Astrocyte (in vitro differentiated cells and primary cell): ENCODE results near the gene FXR1. TPM values are rescaled to one million over a fixed set of nuclear protein-coding genes. Genes with fewer than 3 reads are reported as not detected.

ENCODE experiments used
- DNase-seq: peaks from one replicate; pipeline ENCODE4 v3.0.0-alpha.2; 2010; ENCODE audit warnings: low read depth
- FAIRE-seq: peaks from 2 replicates; lab custom pipeline; 2011; peaks lifted over from hg19 to GRCh38; lab: Jason Lieb, UNC
- H2AFZ ChIP-seq: 2 replicates; pipeline ENCODE4 v1.6.0; 2012; ENCODE audit warnings: low read depth, low read length, inconsistent platforms
- H3K27ac ChIP-seq: 2 replicates; pipeline ENCODE4 v1.5.1; 2011; ENCODE audit warnings: low read depth, low read length, inconsistent platforms
- H3K27me3 ChIP-seq: 2 replicates; pipeline ENCODE4 v1.6.0; 2011; ENCODE audit warnings: low read length, inconsistent platforms; ENCODE audit not compliant: insufficient read depth
- H3K36me3 ChIP-seq: 2 replicates; pipeline ENCODE4 v1.5.1; 2011; ENCODE audit warnings: low read length, inconsistent platforms; ENCODE audit not compliant: insufficient read depth
- H3K4me1 ChIP-seq: 2 replicates; pipeline ENCODE4 v1.5.1; 2011; ENCODE audit warnings: low read length, inconsistent platforms; ENCODE audit not compliant: insufficient read depth
- H3K4me2 ChIP-seq: 2 replicates; pipeline ENCODE4 v1.6.0; 2012; ENCODE audit warnings: low read length, inconsistent platforms
- H3K4me3 ChIP-seq: 2 replicates; pipeline ENCODE4 v1.5.1; 2011; ENCODE audit warnings: low read depth, mild to moderate bottlenecking, low read length, inconsistent platforms; ENCODE audit not compliant: insufficient read depth
- H3K79me2 ChIP-seq: 2 replicates; pipeline ENCODE4 v1.6.0; 2012; ENCODE audit warnings: mild to moderate bottlenecking, low read length, inconsistent platforms; ENCODE audit not compliant: insufficient read depth
- H3K9ac ChIP-seq: 2 replicates; pipeline ENCODE4 v1.6.0; 2012; ENCODE audit warnings: mild to moderate bottlenecking, low read length, inconsistent platforms
- H3K9me3 ChIP-seq: 2 replicates; pipeline ENCODE4 v1.5.1; 2012; ENCODE audit warnings: low read depth, mild to moderate bottlenecking, low read length, inconsistent platforms; ENCODE audit not compliant: insufficient read depth
- H4K20me1 ChIP-seq: 2 replicates; pipeline ENCODE4 v1.6.0; 2012; ENCODE audit warnings: low read length, inconsistent platforms; ENCODE audit not compliant: insufficient read depth
- H3K27ac Mint-ChIP-seq: one replicate; pipeline ENCODE4 v1.8.0; 2021; ENCODE audit warnings: mild to moderate bottlenecking, mixed read lengths; ENCODE audit not compliant: unreplicated experiment
- H3K27me3 Mint-ChIP-seq: one replicate; pipeline ENCODE4 v1.8.0; 2021; ENCODE audit warnings: low read depth, mixed read lengths; ENCODE audit not compliant: unreplicated experiment
- H3K36me3 Mint-ChIP-seq: one replicate; pipeline ENCODE4 v1.8.0; 2021; ENCODE audit warnings: low read depth, mixed read lengths; ENCODE audit not compliant: unreplicated experiment
- H3K4me1 Mint-ChIP-seq: one replicate; pipeline ENCODE4 v1.8.0; 2021; ENCODE audit warnings: low read depth, mixed read lengths; ENCODE audit not compliant: unreplicated experiment
- H3K4me3 Mint-ChIP-seq: one replicate; pipeline ENCODE4 v1.8.0; 2021; ENCODE audit warnings: mild to moderate bottlenecking, moderate library complexity, mixed read lengths; ENCODE audit not compliant: unreplicated experiment
- H3K9me3 Mint-ChIP-seq: one replicate; pipeline ENCODE4 v1.8.0; 2021; ENCODE audit warnings: mild to moderate bottlenecking, mixed read lengths; ENCODE audit not compliant: unreplicated experiment
- CTCF ChIP-seq: IDR thresholded peaks from 2 replicates; pipeline ENCODE4 v1.5.1; 2011; ENCODE audit warnings: low read depth, mild to moderate bottlenecking, inconsistent platforms, low read length, moderate library complexity; ENCODE audit not compliant: insufficient read depth
- EZH2 ChIP-seq: IDR thresholded peaks from 2 replicates; pipeline ENCODE4 v1.6.1; 2012; ENCODE audit warnings: mild to moderate bottlenecking, low read length, inconsistent platforms; ENCODE audit not compliant: insufficient read depth
- total RNA-seq: library from RNA; stranded (reverse); gene quantifications from 2 replicates; pipeline ENCODE4 v1.2.1, GENCODE V29; 2021

FXR1 gene
- total RNA-seq, 1 donor from 2014 or later: 173 TPM

GRCh38 chr3:180979961-180980360 lies 67.5 kb downstream of the FXR1 start:
- no peak for TF ChIP-seq CTCF
- no peak for TF ChIP-seq EZH2
- DNase-seq (no peak), FAIRE-seq (no peak)
- H3K27me3 Mint-ChIP-seq: no peaks in the 10 kb centered on the region
- H3K36me3 ChIP-seq: peaks cover 9% of the 10 kb centered on the region
- no peak overlapping the region for H3K27ac ChIP-seq
- H3K4me1 ChIP-seq: no peaks in the 10 kb centered on the region
- H3K4me3 Mint-ChIP-seq: no peak overlapping the region
- no peaks in the 10 kb centered on the region for H3K9me3 Mint-ChIP-seq
- no peaks in the 10 kb centered on the region for H3K27me3 ChIP-seq
- H3K9me3 ChIP-seq: no peaks in the 10 kb centered on the region
- no peaks in the 10 kb centered on the region for H4K20me1 ChIP-seq
- H3K4me1 Mint-ChIP-seq: peaks cover 7% of the 10 kb centered on the region
- H3K4me3 ChIP-seq: no peak overlapping the region
- H3K79me2 ChIP-seq: no peaks in the 10 kb centered on the region
- H3K36me3 Mint-ChIP-seq: peaks cover 2% of the 10 kb centered on the region
- H3K27ac Mint-ChIP-seq: no peak overlapping the region
- H3K4me2 ChIP-seq: no peak overlapping the region
- no peak overlapping the region for H2AFZ ChIP-seq
- H3K9ac ChIP-seq: no peak overlapping the region

GRCh38 chr3:180980611-180981010 lies 68.1 kb downstream of the FXR1 start:
- Mint-ChIP-seq H3K27ac (peak overlapping the region; percentile 34), H3K4me3 (no peak overlapping the region), H3K9me3 (no peaks in the 10 kb centered on the region), H3K36me3 (peaks cover 2% of the 10 kb centered on the region), H3K27me3 (no peaks in the 10 kb centered on the region), H3K4me1 (peaks cover 7% of the 10 kb centered on the region)
- Histone ChIP-seq H3K9me3 (no peaks in the 10 kb centered on the region), H3K27me3 (no peaks in the 10 kb centered on the region), H3K36me3 (peaks cover 9% of the 10 kb centered on the region), H3K4me1 (no peaks in the 10 kb centered on the region), H3K4me3 (no peak overlapping the region), H3K9ac (no peak overlapping the region), H4K20me1 (no peaks in the 10 kb centered on the region), H3K79me2 (no peaks in the 10 kb centered on the region), H2AFZ (no peak overlapping the region), H3K4me2 (no peak overlapping the region), H3K27ac (no peak overlapping the region)
- TF ChIP-seq EZH2 (no peak), CTCF (no peak)
- FAIRE-seq (no peak), DNase-seq (peak; percentile 30)

GRCh38 chr3:180981912-180982311 lies 69.4 kb downstream of the FXR1 start:
- FAIRE-seq (no peak), DNase-seq (no peak)
- Mint-ChIP-seq H3K4me3 (no peak overlapping the region), H3K9me3 (no peaks in the 10 kb centered on the region), H3K27ac (no peak overlapping the region), H3K4me1 (peaks cover 7% of the 10 kb centered on the region), H3K36me3 (no peaks in the 10 kb centered on the region), H3K27me3 (no peaks in the 10 kb centered on the region)
- no peaks in the 10 kb centered on the region for H3K27me3 ChIP-seq
- no peaks in the 10 kb centered on the region for H3K79me2 ChIP-seq
- no peak overlapping the region for H3K27ac ChIP-seq
- TF ChIP-seq EZH2 (no peak), CTCF (no peak)
- no peaks in the 10 kb centered on the region for H3K4me1 ChIP-seq
- no peaks in the 10 kb centered on the region for H4K20me1 ChIP-seq
- H3K9me3 ChIP-seq: no peaks in the 10 kb centered on the region
- no peak overlapping the region for H3K9ac ChIP-seq
- H2AFZ ChIP-seq: no peak overlapping the region
- H3K4me2 ChIP-seq: no peak overlapping the region
- no peak overlapping the region for H3K4me3 ChIP-seq
- H3K36me3 ChIP-seq: peaks cover 9% of the 10 kb centered on the region
